ENCODE results near the gene GLI3. TPM values are rescaled to one million over a fixed set of nuclear protein-coding genes. Genes with fewer than 3 reads are reported as not detected.

Gene GLI3
- total and polyA plus RNA-seq, 2 of the 4 experiments (the other 2 are of a cell fraction) = 1.3 to 3.9 TPM

- H3K23ac ChIP-seq (ENCODE audit: low read depth, low read length) = no peak overlapping the region
- in situ Hi-C loops (cut with MboI; ENCODE audit: low sequenced_read_pairs) (loop anchor here (25.0 kb wide), 1 partner anchor 237 kb away; no protein-coding TSS in a partner anchor), dilution Hi-C loops (cut with HindIII; ENCODE audit: low sequenced_read_pairs, unreplicated experiment) (no loop called here), intact Hi-C loops (cut with micrococcal nuclease) (no loop called here)
- H3K36me3 ChIP-seq (ENCODE audit: control insufficient read depth, insufficient read depth, low read length) = peaks cover 22% of the 10 kb centered on the region
- no peak overlapping the region for H3K56ac ChIP-seq (ENCODE audit: extremely low read depth, insufficient read depth, low read length)
- peaks cover 3% of the 10 kb centered on the region; the same call in 1 of the 2 replicates for H4K20me1 ChIP-seq (ENCODE audit: insufficient read depth, low read length)
- H2BK20ac ChIP-seq (ENCODE audit: low read depth, low read length) = no peak overlapping the region
- no peak overlapping the region for H2AK9ac ChIP-seq (replicated peaks; ENCODE audit: low read depth, low read length, poor library complexity)
- H3K9me3 ChIP-seq (ENCODE audit: control insufficient read depth, insufficient read depth, low read length) = no peaks in the 10 kb centered on the region
- peaks cover 15 to 29% of the 10 kb centered on the region in 2 experiments for H3K79me1 ChIP-seq (ENCODE audit: low read depth in 1 of 2, low read length in 2 of 2)
- ChIA-PET CTCF (no interaction called here), POLR2A (ENCODE audit: unreplicated experiment) (no interaction called here)
- H3K27me3 ChIP-seq (ENCODE audit: control insufficient read depth, insufficient read depth, low read length) = no peaks in the 10 kb centered on the region
- H3K27ac ChIP-seq (ENCODE audit: insufficient read depth, low read length) = no peak overlapping the region
- DNase-seq (no peak), ATAC-seq (ENCODE audit: low read depth) (no peak)
- H3K4ac ChIP-seq (ENCODE audit: low read depth, low read length) = no peak overlapping the region
- H2AFZ ChIP-seq (replicated peaks; ENCODE audit: low read length, poor library complexity) = no peak overlapping the region
- no peak overlapping the region for H2AK5ac ChIP-seq (ENCODE audit: low read depth, low read length)
- no peak overlapping the region for H4K8ac ChIP-seq (ENCODE audit: low read depth in 2 of 2, low read length in 2 of 2)
- BruUV-seq (replicated peaks) = no TSS peak
- H2BK5ac ChIP-seq (ENCODE audit: low read depth, low read length, poor library complexity, severe bottlenecking) = no peak overlapping the region
- no peak overlapping the region for H4K91ac ChIP-seq (ENCODE audit: insufficient read depth, low read depth, low read length)
- no peak overlapping the region for H3K9ac ChIP-seq (ENCODE audit: low read depth, low read length)
- no peak overlapping the region for H3K18ac ChIP-seq (ENCODE audit: low read depth, low read length)
- no peak overlapping the region for H3K4me3 ChIP-seq (ENCODE audit: insufficient read depth, low read depth, low read length)
- no peak overlapping the region for H2BK15ac ChIP-seq (ENCODE audit: low read depth, low read length)
- no CpG with 5 or more reads among the region's 8 CpGs for WGBS, 2 experiments (ENCODE audit: extremely low coverage in 2 of 2, insufficient read length in 1 of 2)
- H3K9me1 ChIP-seq (ENCODE audit: insufficient read depth, low read length) = peaks cover 6% of the 10 kb centered on the region; the same call in 1 of the 2 replicates
- H2BK120ac ChIP-seq (ENCODE audit: low read depth, low read length) = no peak overlapping the region
- H3K14ac ChIP-seq (replicated peaks; ENCODE audit: low read depth, low read length) = no peak overlapping the region
- H4K5ac ChIP-seq (ENCODE audit: low read depth, low read length) = no peak overlapping the region
- peaks cover 9% of the 10 kb centered on the region; the same call in 1 of the 2 replicates for H3K4me1 ChIP-seq (ENCODE audit: control insufficient read depth, insufficient read depth, low read length)
- no peak overlapping the region for H3K4me2 ChIP-seq (ENCODE audit: low read depth, low read length)
- TF ChIP-seq SMC3 (IDR thresholded peaks at IDR 0.05; ENCODE audit: low read depth, low read length) (no peak), RCOR1 (IDR thresholded peaks at IDR 0.05; ENCODE audit: insufficient replicate concordance, low read length) (no peak), MXI1 (IDR thresholded peaks at IDR 0.05; ENCODE audit: borderline replicate concordance, low read depth, low read length) (no peak), RAD21 (IDR thresholded peaks at IDR 0.05; ENCODE audit: low read length) (no peak), MAFK (IDR thresholded peaks at IDR 0.05; ENCODE audit: low read depth, low read length) (no peak), BHLHE40 (IDR thresholded peaks at IDR 0.05; ENCODE audit: low read depth, low read length) (no peak), MAZ (IDR thresholded peaks at IDR 0.05; ENCODE audit: borderline replicate concordance, low read depth, low read length) (no peak), NFE2L2 (IDR thresholded peaks at IDR 0.05; ENCODE audit: low read depth, low read length) (no peak), RFX5 (IDR thresholded peaks at IDR 0.05; ENCODE audit: low read depth, low read length) (no peak), CHD1 (IDR thresholded peaks at IDR 0.05; ENCODE audit: low read depth, low read length) (no peak), CEBPB (IDR thresholded peaks at IDR 0.05; ENCODE audit: low read depth, low read length) (no peak), USF2 (IDR thresholded peaks at IDR 0.05; ENCODE audit: low read depth, low read length) (no peak), POLR2A (IDR thresholded peaks at IDR 0.05; ENCODE audit: low read depth, low read length) (no peak), FOS (IDR thresholded peaks at IDR 0.05; ENCODE audit: low read depth, low read length) (no peak)
- TF ChIP-seq, protein P1, sequence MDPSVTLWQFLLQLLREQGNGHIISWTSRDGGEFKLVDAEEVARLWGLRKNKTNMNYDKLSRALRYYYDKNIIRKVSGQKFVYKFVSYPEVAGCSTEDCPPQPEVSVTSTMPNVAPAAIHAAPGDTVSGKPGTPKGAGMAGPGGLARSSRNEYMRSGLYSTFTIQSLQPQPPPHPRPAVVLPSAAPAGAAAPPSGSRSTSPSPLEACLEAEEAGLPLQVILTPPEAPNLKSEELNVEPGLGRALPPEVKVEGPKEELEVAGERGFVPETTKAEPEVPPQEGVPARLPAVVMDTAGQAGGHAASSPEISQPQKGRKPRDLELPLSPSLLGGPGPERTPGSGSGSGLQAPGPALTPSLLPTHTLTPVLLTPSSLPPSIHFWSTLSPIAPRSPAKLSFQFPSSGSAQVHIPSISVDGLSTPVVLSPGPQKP (IDR thresholded peaks at IDR 0.05; ENCODE audit: borderline replicate concordance, low read depth, low read length) = no peak
- TF ChIP-seq, protein P2, sequence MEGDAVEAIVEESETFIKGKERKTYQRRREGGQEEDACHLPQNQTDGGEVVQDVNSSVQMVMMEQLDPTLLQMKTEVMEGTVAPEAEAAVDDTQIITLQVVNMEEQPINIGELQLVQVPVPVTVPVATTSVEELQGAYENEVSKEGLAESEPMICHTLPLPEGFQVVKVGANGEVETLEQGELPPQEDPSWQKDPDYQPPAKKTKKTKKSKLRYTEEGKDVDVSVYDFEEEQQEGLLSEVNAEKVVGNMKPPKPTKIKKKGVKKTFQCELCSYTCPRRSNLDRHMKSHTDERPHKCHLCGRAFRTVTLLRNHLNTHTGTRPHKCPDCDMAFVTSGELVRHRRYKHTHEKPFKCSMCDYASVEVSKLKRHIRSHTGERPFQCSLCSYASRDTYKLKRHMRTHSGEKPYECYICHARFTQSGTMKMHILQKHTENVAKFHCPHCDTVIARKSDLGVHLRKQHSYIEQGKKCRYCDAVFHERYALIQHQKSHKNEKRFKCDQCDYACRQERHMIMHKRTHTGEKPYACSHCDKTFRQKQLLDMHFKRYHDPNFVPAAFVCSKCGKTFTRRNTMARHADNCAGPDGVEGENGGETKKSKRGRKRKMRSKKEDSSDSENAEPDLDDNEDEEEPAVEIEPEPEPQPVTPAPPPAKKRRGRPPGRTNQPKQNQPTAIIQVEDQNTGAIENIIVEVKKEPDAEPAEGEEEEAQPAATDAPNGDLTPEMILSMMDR (conservative IDR thresholded peaks at IDR 0.05; ENCODE audit: low read depth, low read length) = no peak
These were observed 12.5 kb downstream of the GLI3 start for GRCh38 chr7:42224391-42225003.

All from IMR-90 (cell line).